HL-60 (cell line): ENCODE results near the gene PSMA5.

Source experiments
- DNase-seq, 2 experiments: peaks; one replicate each; pipeline ENCODE4 v3.0.0-alpha.2; 2010 to 2020; ENCODE audit warnings: low read depth in 1 of 2, low spot score in 1 of 2
- H3K27ac ChIP-seq: fragments of 250-450 bp; sonication (Bioruptor Pico); replicated peaks from 2 replicates; pipeline ENCODE4 v1.5.1; 2020; ENCODE audit warnings: mild to moderate bottlenecking, moderate library complexity
- H3K27me3 ChIP-seq: fragments of 250-450 bp; sonication (Bioruptor Pico); 2 replicates; pipeline ENCODE4 v1.5.1; 2021; ENCODE audit warnings: mild to moderate bottlenecking, moderate library complexity; ENCODE audit not compliant: insufficient read depth, poor library complexity, severe bottlenecking
- H3K4me3 ChIP-seq: replicated peaks from 2 replicates; pipeline ENCODE4 v1.5.1; 2011; ENCODE audit warnings: mild to moderate bottlenecking, control low read depth, low read length; ENCODE audit not compliant: insufficient read depth
- CTCF ChIP-seq: IDR thresholded peaks from one replicate; pipeline ENCODE4 v1.5.1; 2011; ENCODE audit warnings: low read length, control low read depth, inconsistent platforms; ENCODE audit not compliant: insufficient read depth
- GABPA ChIP-seq: IDR thresholded peaks from 2 replicates; pipeline ENCODE4 v1.6.1; 2012; ENCODE audit warnings: low read depth
- POLR2AphosphoS5 ChIP-seq: IDR thresholded peaks from 2 replicates; pipeline ENCODE4 v1.6.1; 2012; ENCODE audit warnings: low read depth
- REST ChIP-seq: IDR thresholded peaks from 2 replicates; pipeline ENCODE4 v1.6.1; 2012; ENCODE audit warnings: low read depth; ENCODE audit not compliant: insufficient replicate concordance
- SPI1 ChIP-seq: IDR thresholded peaks from 2 replicates; pipeline ENCODE4 v1.6.1; 2012; ENCODE audit warnings: low read depth, mild to moderate bottlenecking, borderline replicate concordance

The PSMA5 gene

GRCh38 chr1:109388884-109389637 lies 37.2 kb downstream of the PSMA5 start:
- Histone ChIP-seq H3K4me3 (no peak overlapping the region), H3K27ac (no peak overlapping the region), H3K27me3 (peaks cover 3% of the 10 kb centered on the region)
- TF ChIP-seq SPI1 (no peak), REST (no peak), CTCF (no peak), POLR2AphosphoS5 (no peak), GABPA (no peak)
- no peak for DNase-seq

- no peak overlapping the region for H3K27ac ChIP-seq
- H3K27me3 ChIP-seq: peaks cover 3% of the 10 kb centered on the region
- TF ChIP-seq REST (no peak), POLR2AphosphoS5 (no peak), SPI1 (no peak), GABPA (no peak), CTCF (no peak)
- H3K4me3 ChIP-seq: no peak overlapping the region
- DNase-seq: no peak
Observed at GRCh38 chr1:109388208-109388711, 38.0 kb downstream of the PSMA5 start.

- H3K4me3 ChIP-seq: no peak overlapping the region
- H3K27ac ChIP-seq: no peak overlapping the region
- DNase-seq: no peak
- H3K27me3 ChIP-seq: peaks cover 3% of the 10 kb centered on the region
- TF ChIP-seq GABPA (no peak), POLR2AphosphoS5 (no peak), REST (no peak), CTCF (no peak), SPI1 (no peak)
Observed at GRCh38 chr1:109386054-109386717, 40.1 kb downstream of the PSMA5 start.
